DLD1 (cell line): Measurements from ENCODE around the gene WDPCP.

Experiments
- in situ Hi-C: cut with HindIII; loops from 2 replicates; pipeline ENCODE4 v1.10.0; 2017; ENCODE audit warnings: low sequenced_read_pairs

Gene WDPCP

DNA sequence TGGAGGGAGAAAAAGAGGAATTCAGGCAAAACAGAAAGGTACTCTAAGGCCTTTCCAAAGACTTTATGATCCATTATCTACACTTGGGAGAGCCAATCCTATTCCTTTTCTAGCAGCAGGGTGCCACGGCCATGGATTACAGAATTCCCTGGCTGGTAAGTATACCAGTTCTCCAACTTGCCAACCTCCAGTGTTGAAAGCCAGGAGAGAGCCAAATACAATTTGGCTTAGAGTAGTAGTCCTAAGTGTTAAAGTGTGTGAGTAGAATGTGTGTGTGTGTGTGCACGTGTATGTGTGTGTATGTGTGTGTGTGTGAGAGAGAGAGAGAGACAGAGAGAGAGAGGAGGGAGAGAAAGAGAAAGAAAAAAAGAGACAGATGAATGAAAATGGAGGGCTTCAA, 43.3 kb downstream of the WDPCP start:
- in situ Hi-C loops, result no loop called here

DNA sequence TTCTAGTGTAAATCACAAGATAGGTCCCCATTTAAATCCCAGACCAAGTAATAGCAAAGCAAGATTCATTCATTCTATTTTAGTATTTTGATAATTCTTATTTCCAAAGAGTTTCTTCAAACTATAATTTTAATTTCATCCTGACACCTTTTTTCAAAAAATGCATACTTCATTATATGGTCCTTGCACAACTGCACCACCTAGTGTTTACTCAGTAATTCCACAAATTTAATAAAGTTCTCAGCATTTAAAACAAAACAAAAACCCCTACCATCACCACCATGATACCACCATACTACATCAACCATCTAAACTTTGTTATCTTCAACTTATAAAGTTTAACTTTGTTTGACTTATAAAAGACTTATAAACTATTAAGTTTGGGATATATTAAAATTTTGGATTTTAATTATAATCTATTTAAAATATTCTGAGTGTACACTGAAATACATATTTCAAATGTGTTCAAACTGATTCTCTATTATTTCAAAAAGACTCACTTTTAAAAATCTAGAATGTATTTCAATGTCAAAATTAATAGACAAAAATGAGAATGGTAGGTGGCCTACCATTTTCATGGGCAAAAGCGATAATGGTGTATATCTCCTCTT, 44.2 kb downstream of the WDPCP start:
- in situ Hi-C loops, result no loop called here

DNA sequence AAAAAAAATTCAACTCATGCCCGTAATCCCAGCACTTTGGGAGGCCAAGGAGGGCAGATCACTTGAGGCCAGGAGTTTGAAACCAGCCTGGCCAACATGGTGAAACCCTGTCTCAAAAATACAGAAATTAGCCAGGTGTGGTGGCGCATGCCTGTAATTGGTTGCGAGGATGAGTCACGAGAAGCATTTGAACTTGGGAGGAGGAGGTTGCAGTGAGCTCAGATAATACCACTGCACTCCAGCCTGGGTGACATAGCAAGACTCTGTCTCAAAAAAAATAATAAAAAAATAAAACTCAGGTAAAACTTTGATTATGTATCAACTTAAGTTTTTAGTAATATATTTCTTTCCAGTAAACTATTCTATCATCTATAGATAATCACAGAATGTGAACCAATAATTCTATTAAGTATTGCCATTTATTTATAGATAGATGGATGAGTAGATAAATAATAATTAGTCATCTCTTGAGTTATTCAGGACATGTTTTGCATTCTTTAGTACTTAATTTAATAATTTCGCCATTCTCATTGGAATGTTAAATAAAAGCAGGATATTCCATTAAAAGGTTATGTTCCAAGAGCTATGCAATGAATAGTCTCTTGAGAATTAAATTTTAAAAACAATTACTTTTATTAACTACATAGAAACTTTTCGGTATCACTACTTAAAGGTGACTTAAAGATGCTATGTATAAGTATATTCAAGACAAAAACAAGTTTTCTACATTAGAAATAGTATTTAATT, 48.7 kb downstream of the WDPCP start:
- in situ Hi-C loops, result no loop called here

DNA sequence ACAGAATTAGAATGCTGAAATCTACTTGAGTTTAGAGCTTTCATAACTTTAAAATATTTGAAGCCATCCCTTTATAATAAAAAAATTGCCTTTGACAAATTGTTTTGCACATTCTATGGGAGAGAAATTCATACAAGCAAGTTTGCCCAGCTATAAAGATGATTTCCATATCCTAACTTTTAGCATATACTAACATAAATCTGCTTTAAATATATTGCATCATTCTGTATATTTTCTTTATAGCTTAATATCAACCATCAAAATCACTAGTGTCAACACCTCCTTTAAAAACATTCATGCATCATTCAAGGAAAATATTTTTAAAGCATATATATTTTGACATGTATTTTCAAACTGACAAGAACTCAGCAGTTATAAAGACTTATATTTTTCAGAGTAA, 49.9 kb downstream of the WDPCP start:
- in situ Hi-C loops, result no loop called here

DNA sequence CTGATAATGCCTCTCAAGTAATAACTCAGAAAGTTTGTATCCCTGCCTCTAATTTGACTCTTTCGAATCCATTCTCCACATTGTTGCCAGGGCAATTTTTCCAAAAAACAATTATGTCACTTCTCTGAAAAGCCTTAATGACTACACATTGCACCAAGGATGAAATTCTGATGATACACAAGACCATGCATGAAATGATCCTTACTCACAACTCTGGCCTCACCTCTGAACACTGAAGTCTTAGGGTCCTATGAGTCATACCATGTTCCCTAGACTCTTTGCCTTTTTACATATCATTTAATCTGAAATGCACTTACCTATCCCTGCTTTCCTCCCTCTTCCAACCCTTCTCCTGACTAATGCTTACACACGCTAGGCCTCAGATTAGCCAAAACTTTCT, 51.0 kb downstream of the WDPCP start:
- in situ Hi-C loops, result no loop called here

DNA sequence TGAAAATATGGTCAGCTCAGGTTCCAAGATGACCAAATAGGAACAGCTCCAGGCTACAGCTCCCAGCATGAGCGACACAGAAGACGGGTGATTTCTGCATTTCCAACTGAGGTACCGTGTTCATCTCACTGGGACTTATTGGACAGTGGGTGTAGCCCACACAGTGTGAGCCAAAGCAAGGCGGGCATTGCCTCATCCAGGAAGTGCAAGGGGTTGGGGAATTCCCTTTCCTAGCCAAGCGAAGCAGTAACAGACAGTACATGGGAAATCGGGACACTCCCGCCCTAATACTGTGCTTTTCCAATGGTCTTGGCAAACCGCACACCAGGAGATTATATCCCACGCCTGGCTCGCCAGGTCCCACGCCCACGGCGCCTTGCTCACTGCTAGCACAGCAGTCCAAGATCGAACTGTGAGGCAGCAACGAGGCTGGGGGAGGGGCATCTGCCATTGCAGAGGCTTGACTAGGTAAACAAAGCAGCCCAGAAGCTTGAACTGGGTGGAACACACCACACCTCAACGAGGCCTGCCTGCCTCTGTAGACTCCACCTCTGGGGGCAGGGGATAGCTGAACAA, 57.5 kb downstream of the WDPCP start:
- in situ Hi-C loops, result no loop called here

DNA sequence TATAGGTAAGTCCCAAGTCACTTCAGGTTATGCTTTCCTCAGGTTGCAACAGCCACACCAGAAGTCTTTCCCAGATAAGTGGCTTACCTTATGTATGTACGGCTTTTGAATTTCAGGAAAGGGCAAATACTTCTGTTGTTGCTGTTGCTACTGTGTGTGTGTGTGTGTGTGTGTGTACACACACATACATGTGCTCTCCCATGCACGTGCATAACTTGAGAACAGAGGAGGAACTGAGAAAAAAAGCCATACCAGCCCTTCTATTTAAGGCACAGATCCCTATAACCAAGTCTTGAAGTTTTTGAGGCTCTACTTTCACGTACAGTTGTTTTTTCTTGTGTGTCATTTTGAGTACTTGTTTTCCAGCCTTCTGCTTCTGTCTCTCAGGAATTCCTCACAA, 62.4 kb downstream of the WDPCP start:
- in situ Hi-C loops, result no loop called here

DNA sequence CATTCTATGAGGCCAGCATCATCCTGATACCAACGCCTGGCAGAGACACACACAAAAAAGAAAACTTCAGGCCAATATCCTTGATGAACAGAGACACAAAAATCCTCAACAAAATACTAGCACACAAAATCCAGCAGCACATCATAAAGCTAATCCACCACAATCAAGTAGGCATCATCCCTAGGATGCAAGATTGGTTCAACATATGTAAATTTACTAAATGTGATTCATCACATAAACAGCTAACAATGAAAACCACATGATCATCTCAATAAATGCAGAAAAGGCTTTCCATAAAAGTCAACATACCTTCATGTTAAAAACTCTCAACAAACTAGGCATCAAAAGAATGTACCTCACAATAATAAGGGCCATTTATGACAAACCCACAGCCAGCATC, 65.3 kb downstream of the WDPCP start:
- in situ Hi-C loops, result no loop called here

DNA sequence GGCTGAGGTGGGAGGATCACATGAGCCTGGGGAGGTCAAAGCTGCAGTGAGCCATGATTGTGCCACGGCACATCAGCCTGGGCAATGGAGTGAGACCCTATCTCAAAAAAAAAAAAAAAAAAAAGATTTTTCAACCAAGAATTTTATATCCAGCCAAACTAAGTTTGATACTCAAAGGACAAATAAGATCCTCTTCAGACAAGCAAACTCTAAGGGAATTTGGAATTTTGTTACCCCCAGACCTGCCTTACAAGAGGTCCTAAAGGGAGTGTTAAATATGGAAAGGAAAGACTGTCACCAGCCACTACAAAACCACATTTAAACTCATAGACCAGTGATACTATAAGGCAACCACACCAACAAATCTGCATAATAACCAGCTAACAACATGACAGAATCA, 67.5 kb downstream of the WDPCP start:
- in situ Hi-C loops, result no loop called here

DNA sequence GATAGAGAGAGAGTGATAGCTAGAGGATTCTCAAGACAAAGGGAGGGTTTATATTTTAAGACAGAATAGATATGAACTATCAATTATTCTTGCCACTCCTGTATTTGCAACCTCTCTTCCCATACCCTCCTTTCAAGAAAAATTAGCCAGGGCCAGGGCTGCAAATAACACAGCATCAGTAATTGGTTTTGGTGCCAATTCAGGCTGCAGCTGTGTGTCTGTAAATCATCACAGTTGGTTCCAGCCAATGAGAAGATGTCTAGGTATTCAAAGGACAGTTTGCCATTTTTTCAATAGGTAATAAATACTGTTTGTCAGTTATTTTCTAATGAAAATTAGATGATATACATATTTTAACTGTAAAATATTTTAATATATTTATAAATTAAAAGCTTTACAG, 73.5 kb downstream of the WDPCP start:
- in situ Hi-C loops, result no loop called here

DNA sequence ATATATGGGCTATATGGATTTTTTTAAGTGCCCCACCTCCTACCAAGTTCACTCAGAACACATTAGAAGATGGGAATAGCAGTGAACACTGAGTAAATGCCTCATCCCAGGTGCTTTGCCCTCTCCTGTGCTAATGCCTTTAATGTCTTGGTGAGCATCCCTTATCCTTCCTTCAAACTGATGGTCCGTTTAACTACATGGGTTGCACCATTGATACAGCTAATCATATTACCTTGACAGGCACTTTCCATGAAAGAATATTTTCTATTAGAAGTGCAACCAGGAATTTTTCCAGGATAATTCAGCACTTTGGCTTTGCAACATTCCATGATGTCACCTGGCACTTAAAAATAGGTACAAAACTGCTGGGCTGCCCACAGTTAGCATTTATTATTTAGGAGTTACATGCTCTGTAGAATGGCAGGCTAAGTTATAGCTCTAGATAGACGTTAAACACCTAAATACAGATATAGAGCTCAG, 74.0 kb downstream of the WDPCP start:
- in situ Hi-C loops, result no loop called here

DNA sequence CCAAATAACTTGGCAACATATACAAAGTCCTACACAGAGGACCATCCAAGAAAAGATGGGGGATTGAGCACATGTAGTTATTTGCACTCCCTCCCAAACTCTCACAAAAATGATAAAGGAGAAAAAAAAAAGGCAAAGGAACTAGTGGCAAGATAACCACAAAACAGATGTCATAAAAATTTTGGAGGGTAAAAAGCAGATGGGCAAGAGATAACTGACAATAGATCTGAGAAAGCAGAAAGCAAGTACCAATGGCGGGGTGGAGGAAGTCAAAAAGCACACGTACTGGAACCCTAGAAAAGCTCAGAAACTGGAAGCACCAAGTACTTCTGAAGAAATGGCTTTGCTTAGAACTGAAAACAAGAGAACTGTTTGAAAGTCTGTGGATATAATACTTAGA, 82.0 kb downstream of the WDPCP start:
- in situ Hi-C loops, result no loop called here

DNA sequence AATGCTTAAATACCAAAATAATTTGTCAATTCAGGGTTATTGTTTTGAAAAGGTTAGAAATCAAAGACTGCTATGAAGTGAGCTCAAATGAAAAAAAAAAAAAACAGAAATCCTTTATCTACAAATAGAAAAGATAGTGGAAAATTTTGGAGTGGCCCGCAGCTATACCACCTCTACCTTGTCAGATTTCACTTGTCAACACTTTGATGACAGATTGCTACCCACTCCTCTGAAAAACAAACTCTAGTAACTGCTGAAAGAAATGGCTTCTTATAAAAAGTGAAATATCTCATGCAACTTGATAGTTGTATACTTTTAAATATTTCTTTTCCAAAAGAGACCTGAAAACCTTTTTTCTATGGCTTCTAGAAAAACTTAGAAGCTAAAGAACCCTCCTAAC, 84.5 kb downstream of the WDPCP start:
- in situ Hi-C loops, result no loop called here

DNA sequence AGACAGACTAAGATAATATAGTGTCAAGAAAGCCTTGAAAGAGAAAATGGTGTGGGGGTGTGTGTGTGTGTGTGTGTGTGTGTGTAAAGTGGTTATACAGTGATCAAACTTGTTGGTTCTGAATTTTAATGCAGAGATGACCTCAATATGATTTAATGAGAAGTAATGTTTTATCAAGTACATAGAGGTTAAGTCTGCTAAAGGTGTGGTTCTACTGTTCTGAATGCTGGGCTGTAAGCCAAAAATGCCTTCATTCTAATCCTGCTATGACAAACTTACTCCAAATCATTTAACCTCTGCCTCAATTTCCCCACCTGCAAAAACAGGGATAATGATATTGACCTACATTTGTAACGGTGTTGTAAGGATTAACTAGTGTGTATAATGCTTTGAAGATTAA, 87.9 kb downstream of the WDPCP start:
- in situ Hi-C loops, result no loop called here

DNA sequence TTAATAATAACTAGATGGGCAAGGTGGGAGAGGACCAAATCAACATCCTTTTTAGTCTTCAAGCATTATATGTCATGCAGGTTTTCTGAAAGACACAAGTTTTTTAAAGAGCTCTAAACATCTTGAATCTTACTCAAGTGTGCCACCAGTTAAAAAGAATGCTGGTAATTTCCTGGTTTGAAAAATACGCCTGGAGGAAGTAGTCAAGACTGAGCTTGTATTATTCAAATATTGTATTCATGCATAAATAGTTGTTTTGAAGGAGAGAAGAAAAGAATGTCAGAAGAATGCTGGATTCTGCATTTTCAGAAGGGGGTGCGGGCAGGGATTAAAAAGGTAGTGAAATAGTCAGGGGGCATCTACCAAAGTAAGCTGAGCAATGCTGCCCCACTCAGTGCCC, 90.7 kb downstream of the WDPCP start:
- in situ Hi-C loops, result no loop called here

DNA sequence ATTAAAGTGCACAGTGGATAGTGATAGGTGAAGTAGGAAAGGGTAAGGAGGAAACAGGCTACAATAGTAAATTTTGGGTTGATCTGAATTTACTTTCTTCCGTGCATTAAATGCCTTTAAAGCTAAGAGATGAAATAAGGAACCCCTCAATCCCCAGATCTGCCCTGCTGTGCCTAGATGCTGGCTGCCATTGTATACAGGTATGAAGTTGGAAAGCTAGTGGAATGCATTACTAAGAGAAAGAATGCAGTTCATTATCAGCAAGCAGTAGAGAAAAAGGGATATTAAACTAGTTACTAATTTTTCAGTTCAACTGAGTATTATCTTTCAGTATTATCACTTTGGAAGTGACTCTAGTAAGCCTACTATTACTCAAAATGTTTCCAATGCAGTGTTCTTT, 93.3 kb downstream of the WDPCP start:
- in situ Hi-C loops, result no loop called here

DNA sequence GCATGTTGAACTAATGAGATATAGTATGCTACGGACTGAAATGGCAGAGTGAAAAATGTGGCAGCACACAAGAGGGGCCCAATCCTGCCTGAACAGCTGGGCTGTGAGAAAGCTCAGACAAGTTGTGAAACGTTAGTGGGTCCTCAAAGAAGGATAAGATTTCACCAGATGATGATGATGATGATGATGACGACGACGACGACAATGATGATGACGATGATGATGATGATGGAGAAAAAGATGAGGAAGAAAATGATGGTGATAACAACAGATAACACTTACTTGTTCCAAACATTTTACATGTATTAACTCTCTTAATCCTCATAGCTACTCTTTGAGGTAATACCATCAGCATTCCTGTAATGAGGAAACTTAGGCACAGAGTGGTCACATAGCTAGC, 94.2 kb downstream of the WDPCP start:
- in situ Hi-C loops, result no loop called here

DNA sequence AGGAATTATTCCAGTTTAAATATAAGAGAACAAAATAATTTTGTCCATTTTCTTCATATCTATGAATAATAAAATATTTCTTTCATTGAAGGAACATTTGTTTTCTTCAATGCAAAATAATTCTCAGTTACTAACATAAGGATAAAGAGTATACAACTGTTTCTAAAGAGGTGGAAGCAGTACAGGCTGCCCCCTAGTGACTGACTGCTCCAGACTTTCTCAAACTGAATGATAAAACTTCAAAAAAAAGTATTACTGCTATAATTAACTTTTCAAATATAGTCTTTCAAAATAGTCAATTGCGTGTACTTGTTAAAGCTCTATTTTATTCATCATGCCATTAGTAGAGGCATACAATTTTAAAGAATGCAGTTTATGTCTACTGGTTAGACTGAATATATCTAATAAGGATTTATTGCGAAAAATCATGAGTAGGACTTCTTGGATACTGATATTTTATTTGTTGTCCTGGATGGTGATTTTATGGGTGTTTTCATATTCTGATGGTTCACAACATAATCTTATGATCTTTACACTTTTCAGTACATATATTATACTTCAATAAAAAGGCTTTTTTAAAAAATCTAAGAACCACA, 100.1 kb downstream of the WDPCP start:
- in situ Hi-C loops, result no loop called here

DNA sequence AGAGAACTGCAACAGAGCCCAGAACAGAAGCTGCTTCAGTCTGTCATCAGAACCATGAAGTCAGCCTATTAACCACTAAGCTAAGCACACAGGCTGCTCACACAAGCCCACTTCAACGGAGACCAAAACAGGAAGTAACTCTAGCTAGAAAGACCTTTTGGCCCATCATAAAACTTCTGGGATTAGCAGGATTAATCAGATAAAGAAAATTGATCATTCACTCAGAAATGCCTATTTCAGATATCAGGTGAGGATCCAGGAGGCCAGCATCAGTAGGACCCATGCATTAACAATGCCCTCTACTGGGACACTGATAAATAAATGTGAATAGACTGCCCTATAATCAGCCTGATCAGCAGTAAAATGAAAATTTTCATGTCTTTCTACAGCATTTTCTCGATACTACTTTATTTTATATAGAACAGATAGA, 101.4 kb downstream of the WDPCP start:
- in situ Hi-C loops, result no loop called here

DNA sequence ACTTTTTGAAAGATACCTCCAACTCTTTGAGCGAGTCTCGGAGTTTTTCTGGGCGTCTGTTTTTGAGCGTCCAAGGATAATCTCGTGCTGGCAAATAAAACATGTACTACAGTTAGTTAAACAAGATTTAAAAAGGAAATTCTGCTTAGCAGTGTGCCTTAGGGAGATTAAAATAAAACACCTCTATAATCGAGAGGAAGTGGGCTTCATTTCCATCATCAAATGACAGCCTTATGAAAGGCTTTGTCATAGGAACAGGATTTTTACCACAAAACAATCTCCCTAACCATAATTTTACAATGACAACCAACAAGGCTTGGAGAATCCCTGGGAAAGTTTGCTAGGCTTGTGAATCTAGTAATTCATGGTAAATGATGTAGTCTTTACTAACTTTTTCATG, 103.4 kb downstream of the WDPCP start:
- in situ Hi-C loops, result no loop called here

DNA sequence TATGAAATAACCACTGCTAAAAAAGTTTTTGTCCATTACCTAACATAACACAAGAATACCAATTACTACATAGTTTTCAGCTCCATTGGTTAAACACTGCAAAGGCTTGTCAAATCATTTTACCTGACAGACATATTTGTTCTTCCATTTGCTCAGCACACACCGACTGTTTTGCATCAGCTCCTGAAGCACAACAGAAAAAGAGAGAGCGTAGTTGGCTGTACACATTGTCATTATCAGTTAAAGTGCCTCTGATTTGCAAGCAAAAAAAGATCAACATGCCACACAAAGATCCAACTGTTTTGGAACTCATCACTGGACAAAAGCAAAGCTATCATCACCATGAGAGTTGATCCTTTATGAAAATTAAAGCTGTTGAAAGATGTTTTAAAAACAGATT, 103.8 kb downstream of the WDPCP start:
- in situ Hi-C loops, result no loop called here

DNA sequence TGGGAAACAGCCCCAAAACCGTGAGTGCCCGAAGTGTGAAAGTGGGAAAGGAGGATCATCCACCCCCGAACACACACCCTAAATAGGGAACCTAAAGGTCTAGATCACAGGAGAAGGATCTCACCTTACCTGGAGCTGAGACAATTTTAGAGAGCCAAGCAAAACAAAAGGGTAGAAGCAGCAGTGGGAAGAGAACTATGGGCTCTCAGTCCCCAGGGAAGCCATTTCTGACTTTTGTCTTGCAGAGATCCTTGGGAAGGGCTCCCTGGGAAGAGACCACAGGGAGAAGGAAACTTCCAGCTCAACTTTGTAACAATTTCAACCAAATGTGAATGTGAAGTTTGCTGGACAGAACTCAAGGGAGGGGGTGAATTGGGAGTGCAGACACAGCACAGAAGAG, 110.6 kb downstream of the WDPCP start:
- in situ Hi-C loops, result no loop called here
